GM12875 (cell line): ENCODE results near the gene NXNL2.

Experiments used
- H3K4me3 ChIP-seq: one replicate; pipeline ENCODE4 v1.5.1; 2011; ENCODE audit warnings: low read depth, low read length, control low read depth
- TF ChIP-seq, protein P1 (sequence below): IDR thresholded peaks from 2 replicates; pipeline ENCODE4 v1.5.1; 2011; ENCODE audit warnings: low read depth, mild to moderate bottlenecking, control low read depth, inconsistent platforms, low read length, moderate library complexity, borderline replicate concordance; ENCODE audit not compliant: insufficient read depth

The NXNL2 gene

DNA sequence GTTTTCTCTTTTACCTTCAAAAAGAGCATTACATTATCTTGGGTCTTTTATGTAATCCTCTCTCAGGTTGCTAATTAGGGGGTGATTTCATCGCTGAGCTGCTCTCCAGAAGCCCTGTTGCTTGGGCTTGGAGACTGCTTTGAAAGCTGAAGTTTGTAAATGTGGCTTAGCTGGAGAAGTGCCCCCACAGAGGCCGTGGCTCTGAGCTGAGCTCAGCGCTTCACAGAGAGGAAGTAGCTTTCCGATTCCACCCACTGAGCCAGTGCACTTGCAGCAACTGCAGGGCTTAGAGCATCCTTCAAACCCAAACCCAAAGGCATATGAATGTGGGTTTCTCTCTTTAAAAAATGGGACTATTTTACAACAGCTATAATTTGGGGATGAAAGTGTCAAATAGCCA, 13.7 kb upstream of the NXNL2 start:
- TF ChIP-seq, protein P1, sequence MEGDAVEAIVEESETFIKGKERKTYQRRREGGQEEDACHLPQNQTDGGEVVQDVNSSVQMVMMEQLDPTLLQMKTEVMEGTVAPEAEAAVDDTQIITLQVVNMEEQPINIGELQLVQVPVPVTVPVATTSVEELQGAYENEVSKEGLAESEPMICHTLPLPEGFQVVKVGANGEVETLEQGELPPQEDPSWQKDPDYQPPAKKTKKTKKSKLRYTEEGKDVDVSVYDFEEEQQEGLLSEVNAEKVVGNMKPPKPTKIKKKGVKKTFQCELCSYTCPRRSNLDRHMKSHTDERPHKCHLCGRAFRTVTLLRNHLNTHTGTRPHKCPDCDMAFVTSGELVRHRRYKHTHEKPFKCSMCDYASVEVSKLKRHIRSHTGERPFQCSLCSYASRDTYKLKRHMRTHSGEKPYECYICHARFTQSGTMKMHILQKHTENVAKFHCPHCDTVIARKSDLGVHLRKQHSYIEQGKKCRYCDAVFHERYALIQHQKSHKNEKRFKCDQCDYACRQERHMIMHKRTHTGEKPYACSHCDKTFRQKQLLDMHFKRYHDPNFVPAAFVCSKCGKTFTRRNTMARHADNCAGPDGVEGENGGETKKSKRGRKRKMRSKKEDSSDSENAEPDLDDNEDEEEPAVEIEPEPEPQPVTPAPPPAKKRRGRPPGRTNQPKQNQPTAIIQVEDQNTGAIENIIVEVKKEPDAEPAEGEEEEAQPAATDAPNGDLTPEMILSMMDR = no peak
- H3K4me3 ChIP-seq = no peak overlapping the region

DNA sequence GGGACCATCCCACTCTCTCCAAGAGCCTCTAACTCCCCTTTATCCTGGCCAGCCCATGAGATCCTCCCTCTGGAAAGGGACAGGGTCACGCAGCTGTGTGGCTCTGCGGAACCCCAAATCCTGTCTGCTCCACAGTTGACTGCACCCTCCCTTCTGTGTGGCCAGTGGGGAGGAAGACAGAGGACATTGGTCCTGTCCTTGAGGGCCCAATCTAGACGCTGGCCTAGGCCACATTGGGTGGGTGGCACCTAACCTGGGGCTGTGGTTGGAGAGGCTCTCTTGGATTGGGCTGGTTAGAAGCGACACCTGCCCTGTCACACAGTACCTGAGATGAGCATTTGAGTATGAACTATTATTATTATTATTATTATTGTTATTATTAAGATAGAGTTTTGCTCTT, 12.6 kb upstream of the NXNL2 start:
- TF ChIP-seq, protein P1 = no peak
- no peak overlapping the region for H3K4me3 ChIP-seq

DNA sequence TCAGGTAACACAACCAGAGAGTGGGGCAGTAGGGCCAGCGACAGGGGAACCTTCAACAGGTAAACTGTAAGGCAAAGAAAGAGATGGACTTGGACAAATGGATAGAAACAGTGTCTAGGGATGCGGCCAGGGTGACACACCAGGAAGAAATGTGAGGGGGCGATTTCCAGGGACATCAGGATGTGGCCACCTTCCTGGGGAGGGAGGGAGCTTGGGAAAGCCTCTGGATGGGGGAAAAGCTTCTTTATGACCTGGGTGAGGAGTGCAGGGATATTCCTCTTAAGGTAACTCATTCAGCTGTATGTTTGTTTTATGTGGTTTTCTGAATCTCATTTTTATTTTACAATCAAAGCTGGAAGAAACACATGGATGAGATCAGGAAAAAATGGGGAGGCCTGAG, 11.9 kb upstream of the NXNL2 start:
- TF ChIP-seq, protein P1 = no peak
- no peak overlapping the region for H3K4me3 ChIP-seq

DNA sequence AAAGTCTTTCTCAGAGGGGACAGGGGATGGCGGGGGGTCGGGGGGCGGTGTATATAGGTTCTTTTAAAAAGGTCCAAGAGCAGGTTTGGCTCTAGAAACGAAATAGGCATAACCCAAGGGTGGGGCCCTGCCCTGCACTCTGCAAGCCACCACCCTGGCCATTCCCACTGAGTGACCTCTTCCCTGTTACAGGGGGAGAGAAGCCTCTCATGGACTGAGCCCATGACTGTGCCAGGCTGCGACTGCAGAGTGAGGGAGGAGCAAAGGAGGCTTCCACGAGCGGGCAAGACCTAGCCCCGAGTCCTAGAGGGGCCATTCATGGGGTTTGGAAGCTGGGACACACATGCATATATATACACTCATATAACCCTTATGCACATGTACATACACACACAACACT, 10.1 kb upstream of the NXNL2 start:
- TF ChIP-seq, protein P1 = no peak
- no peak overlapping the region for H3K4me3 ChIP-seq

DNA sequence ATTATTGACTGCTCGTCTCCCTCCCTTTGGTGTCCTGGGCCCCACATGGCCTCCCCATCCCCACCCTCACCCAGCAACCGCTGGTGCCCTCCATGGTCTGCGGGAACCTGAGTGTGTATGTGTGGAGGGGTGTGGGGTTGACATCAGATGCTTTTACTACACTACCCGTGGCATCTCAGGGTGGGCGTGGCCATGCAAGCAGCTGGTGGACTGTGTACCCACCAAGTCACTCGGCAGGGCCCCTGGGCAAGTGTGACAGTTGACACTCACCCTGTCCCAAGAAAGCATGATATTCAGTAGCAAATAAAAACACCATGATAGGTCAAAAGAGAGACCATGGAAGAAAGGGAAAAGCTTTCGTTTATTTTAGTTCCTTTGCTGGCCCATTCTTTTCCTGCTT, 7.4 kb upstream of the NXNL2 start:
- TF ChIP-seq, protein P1 = no peak
- H3K4me3 ChIP-seq = no peak overlapping the region

DNA sequence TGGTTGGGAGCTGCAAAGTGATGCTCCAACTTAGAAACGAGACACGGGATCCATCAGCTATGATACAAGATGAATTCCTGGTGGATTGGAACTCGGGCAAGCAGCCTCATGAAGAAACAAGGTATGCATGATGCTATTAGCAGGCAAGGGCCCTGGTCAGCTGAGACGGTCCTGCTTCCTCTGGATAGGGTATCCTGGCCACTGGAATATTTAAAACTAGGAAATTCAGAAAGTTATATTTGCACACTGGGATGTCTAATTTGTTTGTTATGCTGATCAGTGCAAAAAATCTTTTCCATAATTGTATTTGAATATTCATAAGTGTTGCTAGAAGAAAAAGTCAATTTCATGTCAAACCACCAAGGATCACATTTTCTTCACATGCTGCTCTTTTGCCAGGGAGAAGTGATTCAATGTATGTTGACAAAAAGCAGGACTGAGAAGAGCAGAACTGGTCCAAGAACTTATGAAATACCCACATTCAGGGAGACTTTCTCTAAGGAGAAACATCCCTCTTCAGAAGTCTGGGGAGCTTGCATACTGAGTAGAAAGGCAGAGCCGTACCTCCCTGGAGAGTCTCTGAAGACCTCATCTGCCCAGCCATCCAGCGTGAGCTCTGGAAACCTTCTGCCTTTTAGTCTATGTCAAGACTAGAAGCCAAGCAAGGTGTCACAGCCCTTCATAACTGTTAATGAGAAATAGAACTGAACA, 6.7 kb upstream of the NXNL2 start:
- TF ChIP-seq, protein P1 = no peak
- no peak overlapping the region for H3K4me3 ChIP-seq

DNA sequence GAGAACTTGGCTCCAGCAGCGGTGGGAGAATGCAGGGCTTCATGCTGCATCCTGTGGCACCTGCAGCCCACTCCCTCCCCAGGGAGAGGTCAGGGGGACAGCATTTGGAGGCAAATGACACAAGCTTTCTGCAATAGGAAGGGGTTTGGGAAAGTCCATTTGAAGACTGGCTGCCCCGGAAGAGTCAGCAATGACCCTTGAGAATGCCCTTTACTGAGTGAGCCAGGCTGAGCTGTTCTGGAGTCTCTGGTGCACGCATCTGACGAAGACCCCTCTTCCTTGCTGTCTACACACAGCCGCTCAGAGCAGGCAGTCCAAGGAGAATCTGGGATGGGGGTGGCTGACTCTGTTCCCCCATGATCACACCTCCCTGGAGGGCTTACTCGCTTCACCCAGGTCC, 5.5 kb upstream of the NXNL2 start:
- no peak overlapping the region for H3K4me3 ChIP-seq
- TF ChIP-seq, protein P1 = no peak
